Muscle of leg (tissue), 11 donors: ENCODE measurements around the gene LYPD6. TPM values are rescaled to one million over a fixed set of nuclear protein-coding genes. Genes with fewer than 3 reads are reported as not detected.

Experiments
- DNase-seq: peaks from one replicate; pipeline ENCODE4 v3.0.0; 2013
- H3K27ac ChIP-seq: one replicate; pipeline ENCODE4 v1.5.1; 2013; ENCODE audit warnings: mild to moderate bottlenecking, low read length, control low read depth
- H3K27me3 ChIP-seq: one replicate; pipeline ENCODE4 v1.6.1; 2013; ENCODE audit warnings: low read length; ENCODE audit not compliant: control insufficient read depth, insufficient read depth
- H3K36me3 ChIP-seq: one replicate; pipeline ENCODE4 v1.6.1; 2013; ENCODE audit warnings: low read length; ENCODE audit not compliant: control insufficient read depth, insufficient read depth
- H3K4me1 ChIP-seq: one replicate; pipeline ENCODE4 v1.6.1; 2013; ENCODE audit warnings: low read length; ENCODE audit not compliant: control insufficient read depth, insufficient read depth
- H3K4me3 ChIP-seq: one replicate; pipeline ENCODE4 v1.5.1; 2013; ENCODE audit warnings: low read length, control low read depth
- H3K9me3 ChIP-seq: replicated peaks from 2 replicates; pipeline ENCODE4 v1.6.1; 2013; ENCODE audit warnings: low read depth, low read length; ENCODE audit not compliant: control insufficient read depth
- WGBS: methylation state at CpG from one replicate; pipeline ENCODE4 v1.1.5; 2013; ENCODE audit warnings: missing lambda C conversion rate; ENCODE audit not compliant: insufficient coverage; 5-methylcytosine and 5-hydroxymethylcytosine counted together
- polyA plus RNA-seq, 8 donors: library from polyadenylated mRNA; unstranded; fragments of 120-200 nt; gene quantifications; one replicate each; pipeline versions ENCODE4 v1.2.1 to v1.2.3, GENCODE V29; 2013; ENCODE audit warnings: inconsistent platforms in 1 of 8, low replicate concordance in 1 of 8; ENCODE audit not compliant: insufficient read length in 8 of 8, insufficient read depth in 1 of 8
- total RNA-seq: library from RNA; stranded (reverse); fragments of 120-200 nt; gene quantifications from one replicate; pipeline ENCODE4 v1.2.4, GENCODE V29; 2013

LYPD6 gene
- total and polyA plus RNA-seq, 9 donors = 1.3 to 4.7 (median 1.8) TPM

- Histone ChIP-seq H3K4me1 (peaks cover 2% of the 10 kb centered on the region), H3K36me3 (no peaks in the 10 kb centered on the region), H3K27me3 (no peaks in the 10 kb centered on the region), H3K9me3 (no peaks in the 10 kb centered on the region), H3K4me3 (no peak overlapping the region), H3K27ac (no peak overlapping the region)
- no peak for DNase-seq
- WGBS = no CpG with 5 or more reads among the region's 4 CpGs
These were observed 91.4 kb downstream of the LYPD6 start for GRCh38 chr2:149421791-149422190.

GRCh38 chr2:149422337-149422990 lies 92.1 kb downstream of the LYPD6 start:
- H3K9me3 ChIP-seq = no peaks in the 10 kb centered on the region
- H3K4me1 ChIP-seq = peaks cover 2% of the 10 kb centered on the region
- no peak overlapping the region for H3K4me3 ChIP-seq
- WGBS = no CpG with 5 or more reads among the region's 2 CpGs
- DNase-seq = no peak
- no peaks in the 10 kb centered on the region for H3K27me3 ChIP-seq
- H3K27ac ChIP-seq = no peak overlapping the region
- H3K36me3 ChIP-seq = no peaks in the 10 kb centered on the region

- no peak for DNase-seq
- Histone ChIP-seq H3K36me3 (no peaks in the 10 kb centered on the region), H3K27me3 (no peaks in the 10 kb centered on the region), H3K4me1 (peaks cover 2% of the 10 kb centered on the region), H3K4me3 (no peak overlapping the region), H3K9me3 (no peaks in the 10 kb centered on the region), H3K27ac (no peak overlapping the region)
These were observed 92.6 kb downstream of the LYPD6 start for GRCh38 chr2:149422991-149423338.

- no CpG with 5 or more reads among the region's 4 CpGs for WGBS
These were observed 93.2 kb downstream of the LYPD6 start for GRCh38 chr2:149423630-149424029.

GRCh38 chr2:149427387-149427786 lies 97.0 kb downstream of the LYPD6 start:
- no peak for DNase-seq
- no peaks in the 10 kb centered on the region for H3K27me3 ChIP-seq
- no peaks in the 10 kb centered on the region for H3K4me1 ChIP-seq
- no peaks in the 10 kb centered on the region for H3K36me3 ChIP-seq
- no CpG with 5 or more reads among the region's 3 CpGs for WGBS
- H3K4me3 ChIP-seq = no peak overlapping the region
- H3K9me3 ChIP-seq = peaks cover 4% of the 10 kb centered on the region
- H3K27ac ChIP-seq = no peak overlapping the region

More at GRCh38 chr2:149423630-149424029, 93.2 kb downstream of the LYPD6 start:
- peaks cover 2% of the 10 kb centered on the region for H3K4me1 ChIP-seq
- H3K36me3 ChIP-seq = no peaks in the 10 kb centered on the region
- no peaks in the 10 kb centered on the region for H3K27me3 ChIP-seq
- DNase-seq = no peak
- no peaks in the 10 kb centered on the region for H3K9me3 ChIP-seq
- H3K27ac ChIP-seq = no peak overlapping the region
- H3K4me3 ChIP-seq = no peak overlapping the region

GRCh38 chr2:149428783-149429182 lies 98.4 kb downstream of the LYPD6 start:
- Histone ChIP-seq H3K27ac (no peak overlapping the region), H3K4me1 (no peaks in the 10 kb centered on the region), H3K36me3 (no peaks in the 10 kb centered on the region), H3K9me3 (peaks cover 4% of the 10 kb centered on the region), H3K27me3 (no peaks in the 10 kb centered on the region), H3K4me3 (no peak overlapping the region)
- DNase-seq = no peak
- WGBS = 100% methylated on average over 2 of the region's 2 CpGs

- no peaks in the 10 kb centered on the region for H3K36me3 ChIP-seq
- DNase-seq = no peak
- H3K4me1 ChIP-seq = no peaks in the 10 kb centered on the region
- no peaks in the 10 kb centered on the region for H3K27me3 ChIP-seq
- no CpG with 5 or more reads among the region's 6 CpGs for WGBS
- H3K4me3 ChIP-seq = no peak overlapping the region
- H3K27ac ChIP-seq = no peak overlapping the region
- peaks cover 4% of the 10 kb centered on the region for H3K9me3 ChIP-seq
These were observed 100.7 kb downstream of the LYPD6 start for GRCh38 chr2:149430743-149431736.

- Histone ChIP-seq H3K27me3 (no peaks in the 10 kb centered on the region), H3K27ac (no peak overlapping the region), H3K9me3 (no peaks in the 10 kb centered on the region), H3K4me3 (no peak overlapping the region), H3K36me3 (no peaks in the 10 kb centered on the region), H3K4me1 (no peaks in the 10 kb centered on the region)
- WGBS = no CpG with 5 or more reads among the region's 3 CpGs
- no peak for DNase-seq
These were observed 108.1 kb downstream of the LYPD6 start for GRCh38 chr2:149438330-149438960.

GRCh38 chr2:149441255-149441654 lies 110.9 kb downstream of the LYPD6 start:
- Histone ChIP-seq H3K4me1 (no peaks in the 10 kb centered on the region), H3K27ac (no peak overlapping the region), H3K4me3 (no peak overlapping the region), H3K36me3 (no peaks in the 10 kb centered on the region), H3K9me3 (no peaks in the 10 kb centered on the region), H3K27me3 (no peaks in the 10 kb centered on the region)
- DNase-seq = no peak
- WGBS = no CpG with 5 or more reads among the region's 3 CpGs

GRCh38 chr2:149442346-149442745 lies 112.0 kb downstream of the LYPD6 start:
- Histone ChIP-seq H3K9me3 (no peaks in the 10 kb centered on the region), H3K36me3 (no peaks in the 10 kb centered on the region), H3K27me3 (no peaks in the 10 kb centered on the region), H3K27ac (no peak overlapping the region), H3K4me3 (no peak overlapping the region), H3K4me1 (no peaks in the 10 kb centered on the region)
- no CpG with 5 or more reads among the region's 4 CpGs for WGBS
- no peak for DNase-seq
